Progenitor cell of endocrine pancreas (in vitro differentiated cells): ENCODE measurements around the gene MED12L. TPM values are rescaled to one million over a fixed set of nuclear protein-coding genes. Genes with fewer than 3 reads are reported as not detected.
A peak's percentile ranks its signal among the peaks of the same experiment; 100 is the strongest.

Source experiments
- DNase-seq: peaks from one replicate; pipeline ENCODE4 v3.0.0; 2021; ENCODE audit warnings: low spot score; ENCODE audit not compliant: unreplicated experiment
- H3K27ac Mint-ChIP-seq: 2 replicates; pipeline ENCODE4 v1.8.0; 2021; ENCODE audit warnings: mild to moderate bottlenecking, moderate library complexity, mixed read lengths
- H3K27me3 Mint-ChIP-seq: 2 replicates; pipeline ENCODE4 v1.8.0; 2021; ENCODE audit warnings: mixed read lengths
- H3K36me3 Mint-ChIP-seq: 2 replicates; pipeline ENCODE4 v1.8.0; 2022; ENCODE audit warnings: mixed read lengths; ENCODE audit not compliant: insufficient read depth
- H3K4me1 Mint-ChIP-seq: 2 replicates; pipeline ENCODE4 v1.8.0; 2021; ENCODE audit warnings: low read depth, mixed read lengths
- H3K4me3 Mint-ChIP-seq: 2 replicates; pipeline ENCODE4 v1.8.0; 2021; ENCODE audit warnings: low read depth, mild to moderate bottlenecking, moderate library complexity, mixed read lengths
- H3K9me3 Mint-ChIP-seq: 2 replicates; pipeline ENCODE4 v1.8.0; 2021; ENCODE audit warnings: low read depth, mixed read lengths
- total RNA-seq: library from RNA; stranded (reverse); gene quantifications from 2 replicates; pipeline ENCODE4 v1.2.1, GENCODE V29; 2021
- TF ChIP-seq, protein P1 (sequence below): fragments of 200-600 bp; sonication (generic); IDR thresholded peaks from one replicate; pipeline ENCODE4 v1.5.0; 2021; ENCODE audit warnings: antibody characterized with exemption, mild to moderate bottlenecking; ENCODE audit not compliant: unreplicated experiment

Gene MED12L
- total RNA-seq, 1 donor from 2014 or later = 8.9 TPM

- DNase-seq = no peak
- TF ChIP-seq, protein P1, sequence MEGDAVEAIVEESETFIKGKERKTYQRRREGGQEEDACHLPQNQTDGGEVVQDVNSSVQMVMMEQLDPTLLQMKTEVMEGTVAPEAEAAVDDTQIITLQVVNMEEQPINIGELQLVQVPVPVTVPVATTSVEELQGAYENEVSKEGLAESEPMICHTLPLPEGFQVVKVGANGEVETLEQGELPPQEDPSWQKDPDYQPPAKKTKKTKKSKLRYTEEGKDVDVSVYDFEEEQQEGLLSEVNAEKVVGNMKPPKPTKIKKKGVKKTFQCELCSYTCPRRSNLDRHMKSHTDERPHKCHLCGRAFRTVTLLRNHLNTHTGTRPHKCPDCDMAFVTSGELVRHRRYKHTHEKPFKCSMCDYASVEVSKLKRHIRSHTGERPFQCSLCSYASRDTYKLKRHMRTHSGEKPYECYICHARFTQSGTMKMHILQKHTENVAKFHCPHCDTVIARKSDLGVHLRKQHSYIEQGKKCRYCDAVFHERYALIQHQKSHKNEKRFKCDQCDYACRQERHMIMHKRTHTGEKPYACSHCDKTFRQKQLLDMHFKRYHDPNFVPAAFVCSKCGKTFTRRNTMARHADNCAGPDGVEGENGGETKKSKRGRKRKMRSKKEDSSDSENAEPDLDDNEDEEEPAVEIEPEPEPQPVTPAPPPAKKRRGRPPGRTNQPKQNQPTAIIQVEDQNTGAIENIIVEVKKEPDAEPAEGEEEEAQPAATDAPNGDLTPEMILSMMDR = no peak
- no peaks in the 10 kb centered on the region for H3K4me1 Mint-ChIP-seq
- H3K9me3 Mint-ChIP-seq = no peaks in the 10 kb centered on the region
- no peak overlapping the region for H3K27ac Mint-ChIP-seq
- no peak overlapping the region for H3K4me3 Mint-ChIP-seq
- no peaks in the 10 kb centered on the region for H3K27me3 Mint-ChIP-seq
- H3K36me3 Mint-ChIP-seq = peaks cover 3% of the 10 kb centered on the region
Observed at GRCh38 chr3:151415289-151415688, 329.8 kb downstream of the MED12L start.

DNA sequence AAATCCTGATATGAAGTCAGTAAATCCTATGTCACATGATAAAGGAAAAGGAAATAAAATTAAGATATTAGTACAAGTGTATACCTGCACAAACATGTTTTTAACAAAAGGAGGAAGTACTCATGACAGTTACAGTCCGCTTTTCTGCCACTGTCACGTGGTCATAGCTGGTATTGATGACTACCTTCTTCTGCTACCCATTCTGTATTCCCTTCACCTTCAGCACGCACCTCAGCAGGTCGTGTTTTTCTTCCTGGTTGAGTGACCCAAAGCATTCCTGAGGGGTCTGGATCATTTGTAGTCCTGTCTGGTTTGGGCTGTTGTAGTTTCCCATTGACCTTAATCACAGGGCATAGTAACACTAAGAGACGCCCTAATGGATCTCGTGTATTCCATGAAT is 334.3 kb downstream of the MED12L start:
- no peak for DNase-seq
- H3K4me3 Mint-ChIP-seq = no peak overlapping the region
- peaks cover 4% of the 10 kb centered on the region for H3K36me3 Mint-ChIP-seq
- no peak overlapping the region for H3K27ac Mint-ChIP-seq
- H3K4me1 Mint-ChIP-seq = peaks cover 2% of the 10 kb centered on the region
- no peaks in the 10 kb centered on the region for H3K27me3 Mint-ChIP-seq
- TF ChIP-seq, protein P1 = no peak
- H3K9me3 Mint-ChIP-seq = no peaks in the 10 kb centered on the region

GRCh38 chr3:151421938-151422337 is 336.5 kb downstream of the MED12L start:
- H3K36me3 Mint-ChIP-seq = peaks cover 4% of the 10 kb centered on the region
- no peaks in the 10 kb centered on the region for H3K9me3 Mint-ChIP-seq
- no peak overlapping the region for H3K27ac Mint-ChIP-seq
- H3K4me3 Mint-ChIP-seq = no peak overlapping the region
- peaks cover 4% of the 10 kb centered on the region for H3K4me1 Mint-ChIP-seq
- H3K27me3 Mint-ChIP-seq = no peaks in the 10 kb centered on the region
- DNase-seq = no peak
- TF ChIP-seq, protein P1 = no peak

- no peaks in the 10 kb centered on the region for H3K9me3 Mint-ChIP-seq
- peaks cover 4% of the 10 kb centered on the region for H3K4me1 Mint-ChIP-seq
- H3K4me3 Mint-ChIP-seq = no peak overlapping the region
- TF ChIP-seq, protein P1 = no peak
- DNase-seq = no peak
- no peak overlapping the region for H3K27ac Mint-ChIP-seq
- peaks cover 4% of the 10 kb centered on the region for H3K36me3 Mint-ChIP-seq
- no peaks in the 10 kb centered on the region for H3K27me3 Mint-ChIP-seq
Observed at GRCh38 chr3:151423091-151423490, 337.6 kb downstream of the MED12L start.

- peaks cover 4% of the 10 kb centered on the region for H3K4me1 Mint-ChIP-seq
- peaks cover 8% of the 10 kb centered on the region for H3K36me3 Mint-ChIP-seq
- DNase-seq = no peak
- H3K4me3 Mint-ChIP-seq = no peak overlapping the region
- no peaks in the 10 kb centered on the region for H3K27me3 Mint-ChIP-seq
- TF ChIP-seq, protein P1 = peak; percentile 30
- H3K27ac Mint-ChIP-seq = no peak overlapping the region
- H3K9me3 Mint-ChIP-seq = peaks cover under 1% of the 10 kb centered on the region
Observed at GRCh38 chr3:151425627-151426340, 340.3 kb downstream of the MED12L start.
